ENCODE data around the gene ALK.

ALK gene

DNA sequence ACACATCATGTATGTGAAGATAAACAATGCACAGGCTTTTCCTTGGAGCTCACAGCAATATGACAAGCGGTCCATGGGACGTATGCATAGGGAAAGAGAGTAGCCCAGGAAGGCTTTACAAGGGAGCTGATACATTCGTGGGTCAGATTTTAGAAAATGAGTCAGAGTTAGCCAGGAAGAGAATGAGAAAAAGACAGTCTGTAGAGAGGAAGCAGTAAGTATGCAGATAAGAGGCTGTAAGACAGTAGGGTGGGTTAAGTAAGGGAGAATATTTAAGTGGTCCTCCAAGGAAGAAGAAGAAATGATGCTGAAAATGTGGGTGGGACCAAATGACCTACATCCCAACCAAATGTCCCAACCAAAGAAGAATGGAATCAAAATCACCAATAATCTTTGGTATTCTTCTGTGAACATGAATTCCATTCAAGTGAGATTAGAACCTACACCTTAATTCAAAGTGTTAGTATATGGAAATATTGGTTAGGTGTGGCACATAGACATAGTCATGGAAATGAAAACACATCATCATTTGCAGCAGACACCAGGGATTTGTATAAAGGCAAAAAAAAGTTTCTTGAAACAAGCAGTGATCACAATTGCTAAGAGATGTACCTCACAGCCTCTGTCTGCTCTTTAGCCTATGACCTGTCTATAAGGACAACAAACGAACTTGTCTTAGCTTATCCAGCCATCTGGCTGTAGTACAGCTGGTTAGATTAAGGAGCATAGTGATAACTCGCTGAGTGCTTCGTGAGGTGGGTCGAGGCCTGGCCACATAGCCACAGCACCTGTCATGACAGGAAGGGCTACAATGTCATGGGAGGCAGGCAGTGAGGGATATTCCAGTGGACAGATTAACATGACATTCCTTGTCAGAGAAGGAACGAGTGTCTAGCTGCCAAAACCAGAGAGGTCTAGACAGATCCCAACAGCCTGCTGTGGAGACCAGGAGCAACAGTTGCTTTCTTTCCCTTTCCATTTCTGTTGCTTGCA lies 133.6 kb downstream of the ALK start:
- DNase-seq (ENCODE audit: low spot score) = no peak

DNA sequence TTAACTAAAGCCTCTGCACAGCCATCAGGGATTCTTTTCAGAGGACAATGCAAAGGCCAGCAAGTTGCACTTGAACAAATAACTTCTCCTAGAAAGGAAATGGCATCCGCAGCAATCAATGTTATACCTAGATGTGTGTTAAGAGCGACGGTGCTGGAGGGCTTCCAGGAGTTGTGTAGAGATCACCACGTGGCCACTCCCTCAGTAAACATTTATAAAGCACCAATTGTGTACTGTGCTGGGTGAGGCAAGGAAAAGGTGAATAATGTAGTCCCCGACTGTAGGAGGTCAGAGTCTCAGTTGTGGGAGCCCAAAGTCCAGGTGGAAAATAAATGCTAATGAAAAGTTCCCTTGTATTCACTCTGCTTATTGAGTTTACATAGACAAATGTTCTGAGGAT lies 135.0 kb downstream of the ALK start:
- no peak for DNase-seq (ENCODE audit: low spot score)

DNA sequence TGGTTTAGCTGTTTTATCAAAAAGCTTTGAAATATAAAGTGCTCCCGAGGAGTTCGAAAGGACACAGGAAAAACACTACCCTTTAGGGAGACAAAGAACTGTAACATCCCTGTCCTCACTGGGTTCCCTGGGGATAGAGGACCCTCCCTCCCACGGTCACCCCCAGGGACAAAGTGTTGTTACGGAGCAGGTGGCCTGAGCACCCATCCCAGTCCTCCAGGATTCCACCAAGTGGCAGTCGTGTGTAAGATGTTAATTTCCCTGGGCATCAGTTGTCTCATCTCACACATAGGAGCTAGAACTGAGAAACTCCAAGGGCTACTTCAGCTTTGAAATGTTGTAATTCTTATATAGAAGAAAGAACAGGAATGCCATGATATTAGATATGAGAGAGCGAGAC lies 137.7 kb downstream of the ALK start:
- no peak for DNase-seq (ENCODE audit: low spot score)

DNA sequence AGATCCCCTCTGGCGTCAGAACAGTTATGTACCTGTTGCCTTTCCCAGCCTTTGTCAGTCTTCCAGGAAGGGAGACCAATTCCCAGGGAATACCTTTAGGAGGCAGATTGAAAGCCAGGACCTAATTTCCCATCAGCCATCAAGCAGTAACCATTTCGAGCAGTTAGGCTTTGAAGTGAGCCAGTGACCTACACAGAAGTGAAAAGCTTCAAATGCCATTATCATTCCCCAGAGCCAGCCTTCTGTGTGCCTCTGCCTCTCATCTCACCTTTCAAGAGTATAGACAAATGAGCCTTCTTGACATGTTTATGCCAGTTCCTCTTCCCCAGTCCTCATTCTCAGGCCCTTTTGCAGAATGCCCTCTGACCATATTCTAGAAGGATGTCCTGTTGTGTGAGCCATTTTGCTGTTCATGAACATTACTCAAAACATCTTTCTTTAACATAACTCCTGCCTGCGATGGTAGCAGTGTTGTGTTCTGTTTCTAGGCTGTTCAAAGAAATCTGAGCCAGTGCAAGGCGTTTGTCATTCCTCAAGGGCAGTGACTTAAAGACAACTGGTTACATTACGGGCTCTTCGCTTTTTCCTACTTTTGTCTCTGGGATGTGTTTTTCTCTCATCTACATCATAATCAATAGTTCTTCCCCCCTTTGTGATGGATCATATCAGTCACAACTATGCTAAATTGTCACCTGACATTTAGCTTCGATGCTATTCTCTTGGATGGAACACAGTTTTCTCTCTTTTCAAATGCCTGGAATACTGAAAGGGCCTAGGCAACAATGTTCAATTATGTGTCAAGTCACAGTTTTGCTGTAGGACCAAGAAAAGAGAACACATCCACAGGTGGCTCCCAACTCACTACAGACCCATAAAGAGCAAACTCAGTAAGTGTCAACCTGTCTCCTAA lies 138.6 kb downstream of the ALK start:
- DNase-seq (ENCODE audit: low spot score) = no peak

DNA sequence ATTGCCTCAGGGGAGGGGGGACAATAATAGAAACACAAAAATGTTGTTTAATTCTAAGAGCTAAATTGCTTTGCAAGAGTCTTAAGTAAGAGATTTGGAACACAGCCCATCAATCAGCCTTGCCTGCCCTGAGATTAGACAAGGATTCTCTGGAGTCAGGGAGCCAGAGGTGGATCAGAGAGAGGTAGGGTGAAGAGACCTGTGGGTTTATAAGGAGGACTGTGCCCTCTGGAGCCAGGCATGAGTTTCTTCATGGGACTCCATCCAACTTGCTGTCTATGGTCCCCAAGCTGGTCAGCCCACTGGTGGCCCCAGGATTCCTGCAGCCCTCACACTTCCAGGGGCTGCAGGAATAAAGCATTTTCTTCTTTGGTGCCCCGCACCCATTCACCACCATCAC lies 139.3 kb downstream of the ALK start:
- no peak for DNase-seq (ENCODE audit: low spot score)

DNA sequence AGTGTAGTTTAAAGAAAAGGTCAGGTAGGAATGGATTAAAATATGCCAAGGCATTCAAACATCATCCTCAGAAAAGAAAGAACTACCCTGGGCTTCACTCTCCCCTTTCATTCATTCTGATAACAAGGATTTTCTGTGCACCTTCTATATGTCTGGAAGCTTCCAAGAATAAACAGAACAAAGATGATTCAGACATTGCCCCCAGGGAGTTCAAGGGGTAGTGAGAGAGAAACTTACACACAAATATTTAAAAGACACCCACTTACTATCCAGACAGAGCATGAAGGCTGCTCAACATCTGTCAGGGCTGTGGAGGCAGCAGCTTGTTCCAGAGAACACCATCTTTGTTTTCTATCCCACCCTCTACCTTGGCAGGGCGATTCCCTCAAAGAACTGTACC lies 140.5 kb downstream of the ALK start:
- no peak for DNase-seq (ENCODE audit: low spot score)

DNA sequence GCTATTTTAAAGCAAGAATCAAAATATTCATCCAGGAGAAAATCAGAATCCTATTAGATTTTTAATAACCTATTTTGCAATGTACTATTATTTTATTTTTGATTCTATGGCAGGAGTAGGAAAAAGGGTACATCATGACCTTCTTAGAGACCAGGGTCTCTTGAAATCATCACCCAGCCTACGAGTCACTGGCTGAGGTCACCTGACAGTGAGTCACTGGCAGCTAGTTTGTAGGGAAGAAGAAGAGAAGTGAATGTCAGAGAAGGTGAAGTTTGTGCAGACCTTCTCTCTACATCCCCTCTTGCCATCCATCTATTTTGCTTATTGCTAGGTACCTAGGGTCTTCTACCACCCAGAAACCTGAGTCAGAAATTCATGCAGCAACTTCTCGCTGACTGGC lies 144.2 kb downstream of the ALK start:
- no peak for DNase-seq (ENCODE audit: low spot score)

DNA sequence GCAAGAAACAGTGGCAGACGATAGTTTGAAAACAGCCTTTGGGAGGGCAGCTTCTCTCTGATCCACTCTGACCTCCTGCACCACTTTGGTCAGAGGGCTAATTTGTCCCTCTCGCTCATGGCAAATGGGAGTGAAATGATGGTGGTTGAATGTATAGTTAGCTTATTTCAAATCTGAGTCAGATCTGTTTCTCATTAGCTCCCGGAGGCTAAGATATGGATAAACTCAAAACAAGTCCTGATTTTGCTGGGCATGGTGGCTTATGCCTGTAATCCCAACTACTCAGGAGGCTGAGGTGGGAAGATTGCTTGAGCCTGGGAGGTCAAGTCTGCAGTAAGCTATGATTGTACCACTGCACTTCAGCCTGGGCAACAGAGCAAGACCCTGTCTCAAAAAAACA lies 145.0 kb downstream of the ALK start:
- no peak for DNase-seq (ENCODE audit: low spot score)

DNA sequence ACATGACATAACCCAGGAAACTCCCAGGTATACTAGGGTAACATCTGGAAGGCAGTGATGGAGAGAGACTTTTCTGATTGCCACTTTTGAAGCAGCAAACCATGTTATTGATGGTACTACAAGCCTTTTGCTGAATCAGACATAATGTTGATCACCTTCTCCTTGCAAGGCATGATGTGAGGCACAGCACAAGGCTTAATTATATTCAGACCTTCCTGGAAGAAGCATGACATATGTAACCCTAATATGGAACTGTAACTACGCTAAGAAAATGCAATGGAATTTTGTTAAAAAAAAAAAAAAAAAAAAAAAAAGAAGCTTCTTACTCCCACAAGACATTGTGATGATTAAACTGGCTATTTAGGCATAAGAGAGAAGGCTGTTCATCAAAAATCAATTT lies 145.4 kb downstream of the ALK start:
- no peak for DNase-seq (ENCODE audit: low spot score)

DNA sequence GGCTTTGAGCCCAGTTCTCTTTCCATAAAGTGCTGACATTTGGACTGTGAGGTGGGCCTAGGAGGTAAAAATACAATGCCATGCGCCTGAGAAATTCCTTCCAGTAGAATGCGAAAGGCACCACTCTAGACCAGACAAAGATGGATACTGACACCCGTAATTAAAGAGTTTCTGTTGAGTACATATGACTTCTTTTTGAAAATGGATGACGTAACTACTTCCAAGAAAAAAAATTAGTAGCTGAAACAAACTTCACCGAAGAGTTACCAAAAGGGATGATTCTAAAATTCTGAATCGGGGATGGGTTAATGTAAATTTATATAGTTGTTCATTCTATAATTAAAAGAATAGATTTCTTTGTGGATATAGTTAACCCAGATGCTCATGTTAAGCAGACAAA lies 146.8 kb downstream of the ALK start:
- DNase-seq (ENCODE audit: low spot score) = no peak

DNA sequence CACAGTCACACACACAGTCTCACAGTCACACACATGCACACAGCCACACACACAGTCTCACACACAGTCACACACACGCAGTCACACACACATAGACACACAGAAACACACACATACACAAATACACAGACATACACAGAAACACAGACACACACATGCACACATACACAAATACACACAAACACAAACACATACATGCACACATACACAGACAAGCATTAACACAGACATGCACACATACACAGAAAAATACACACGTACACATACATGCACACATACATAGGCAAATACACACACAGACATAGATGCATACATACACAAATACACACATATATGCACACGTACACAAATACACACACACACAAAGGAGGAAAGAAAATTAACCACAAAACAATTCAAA lies 150.5 kb downstream of the ALK start:
- no peak for DNase-seq (ENCODE audit: low spot score)

DNA sequence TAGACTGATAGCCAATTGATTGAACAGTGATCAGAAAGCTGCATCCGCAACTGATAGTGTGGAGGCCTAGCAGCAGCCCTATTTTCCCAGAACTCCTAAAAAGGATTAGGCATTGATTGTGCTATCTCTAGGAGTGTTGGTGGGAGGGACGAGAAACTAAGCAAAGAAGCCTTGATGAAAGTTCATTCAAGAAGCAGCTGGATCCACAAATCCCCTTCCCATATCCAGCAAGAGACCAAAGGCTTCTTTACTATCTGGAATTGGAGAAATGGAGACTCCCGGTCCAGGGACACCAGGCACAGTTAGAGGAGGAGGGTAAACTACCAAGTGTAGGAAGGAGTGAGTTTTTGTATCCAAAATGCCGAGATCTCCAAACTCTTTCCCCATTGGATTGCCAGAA lies 151.5 kb downstream of the ALK start:
- no peak for DNase-seq (ENCODE audit: low spot score)

DNA sequence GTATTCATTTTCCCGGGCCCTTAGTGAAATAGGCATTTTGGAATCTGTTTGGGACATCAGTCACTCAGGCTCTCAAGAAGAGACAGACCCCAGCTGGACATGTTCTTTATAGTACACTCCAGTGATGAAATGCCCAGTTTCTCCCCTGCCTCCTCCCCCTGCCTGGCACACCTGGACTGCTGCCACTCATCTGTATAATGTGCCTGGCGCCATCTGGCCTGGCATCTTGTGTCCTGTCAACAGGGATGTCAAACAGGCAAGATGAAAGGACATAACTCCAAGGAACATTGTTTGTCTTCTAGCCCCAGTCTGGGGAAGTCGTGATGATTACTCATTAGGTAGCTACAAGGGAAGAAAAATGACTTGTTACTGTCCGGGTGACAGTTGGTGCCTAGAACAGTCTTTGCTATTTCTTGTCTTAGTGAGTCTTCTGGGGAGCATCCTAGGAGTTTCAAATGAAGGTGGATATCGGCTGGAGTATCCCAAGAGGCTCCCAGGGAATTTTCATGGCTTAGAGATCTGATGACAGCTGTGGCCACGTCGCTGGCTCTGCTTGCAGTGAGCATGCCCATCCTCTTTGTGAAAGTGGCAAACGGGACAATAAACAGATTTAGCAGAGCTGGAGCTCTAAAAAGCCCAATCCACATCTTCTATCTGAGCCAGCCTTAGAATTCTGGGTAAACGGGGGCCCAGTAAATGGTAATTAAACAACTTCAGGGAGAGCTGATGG lies 153.6 kb downstream of the ALK start:
- no peak for DNase-seq (ENCODE audit: low spot score)

DNA sequence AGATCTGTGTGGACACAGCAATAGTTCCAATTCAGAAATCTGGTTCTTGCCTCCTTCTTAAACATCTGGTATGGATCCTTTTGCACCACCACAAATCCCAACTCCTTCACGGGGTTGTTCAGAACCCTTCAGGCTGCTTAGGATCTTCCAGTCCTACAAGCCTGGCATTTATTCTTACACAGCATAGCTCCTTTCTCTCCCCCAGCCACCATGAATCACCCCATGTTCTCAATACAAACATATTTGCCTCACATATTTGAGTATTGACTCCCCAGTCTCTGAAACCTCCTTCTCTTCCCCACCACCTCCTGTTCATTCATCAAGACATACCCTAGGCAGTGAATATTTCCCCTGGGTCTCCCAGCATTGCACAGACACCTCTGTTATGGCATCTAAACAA lies 155.2 kb downstream of the ALK start:
- no peak for DNase-seq (ENCODE audit: low spot score)

DNA sequence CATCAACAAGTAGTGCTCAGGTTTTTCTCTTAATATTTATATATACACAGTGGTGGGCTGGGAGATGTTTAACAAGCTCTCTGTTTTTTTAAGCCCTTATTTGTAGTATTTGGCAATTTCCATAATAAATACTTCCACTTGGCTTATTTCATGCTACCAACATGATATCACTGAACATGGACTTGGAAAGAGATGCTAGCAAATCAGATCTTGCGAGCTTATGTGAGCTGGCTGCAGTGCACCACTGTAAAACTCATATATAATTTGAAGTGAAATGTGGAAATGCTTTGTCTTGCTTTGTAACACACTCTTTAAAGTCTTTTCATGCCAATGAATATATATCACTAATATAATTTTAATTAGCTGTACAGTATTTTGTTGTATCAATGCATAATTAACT lies 155.7 kb downstream of the ALK start:
- DNase-seq (ENCODE audit: low spot score) = no peak

DNA sequence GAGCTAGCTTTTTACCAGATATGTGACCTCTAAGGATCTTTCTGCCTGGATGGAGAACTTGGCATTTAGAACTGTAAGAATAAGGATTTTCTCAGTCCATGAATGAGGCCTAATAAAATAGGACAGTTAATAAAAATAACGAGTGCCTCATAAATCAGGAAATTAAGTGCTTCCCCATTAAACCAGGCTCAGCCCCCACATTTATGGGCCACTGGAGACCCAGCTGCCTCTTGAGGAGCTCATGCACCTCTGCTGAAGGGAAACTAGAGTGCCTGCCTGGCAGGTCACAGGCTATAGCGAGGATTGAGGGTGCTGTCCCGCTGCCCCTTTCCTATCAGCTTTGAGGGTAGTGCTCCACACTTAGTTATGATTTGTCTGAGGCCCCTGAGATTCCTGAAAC lies 158.0 kb downstream of the ALK start:
- DNase-seq (ENCODE audit: low spot score) = no peak

DNA sequence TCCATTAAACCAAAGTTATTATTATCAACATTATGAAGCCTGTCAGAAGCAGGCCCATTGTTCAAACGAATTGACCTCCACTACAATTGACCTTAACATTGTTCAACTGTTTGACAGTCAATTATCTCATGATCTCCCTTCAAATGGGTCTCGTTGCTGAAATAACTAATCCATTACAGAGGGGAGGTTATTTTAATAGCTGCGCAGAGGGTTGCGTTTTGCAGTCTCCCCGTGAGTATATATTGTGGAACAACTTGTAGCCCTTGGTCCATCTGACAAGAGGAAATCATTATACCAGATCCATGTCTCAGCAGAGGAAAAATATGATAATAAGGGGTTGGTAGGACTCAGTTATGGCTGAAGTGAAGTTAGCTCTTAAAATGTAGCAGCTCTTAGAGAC lies 159.1 kb downstream of the ALK start:
- DNase-seq (ENCODE audit: low spot score) = no peak

DNA sequence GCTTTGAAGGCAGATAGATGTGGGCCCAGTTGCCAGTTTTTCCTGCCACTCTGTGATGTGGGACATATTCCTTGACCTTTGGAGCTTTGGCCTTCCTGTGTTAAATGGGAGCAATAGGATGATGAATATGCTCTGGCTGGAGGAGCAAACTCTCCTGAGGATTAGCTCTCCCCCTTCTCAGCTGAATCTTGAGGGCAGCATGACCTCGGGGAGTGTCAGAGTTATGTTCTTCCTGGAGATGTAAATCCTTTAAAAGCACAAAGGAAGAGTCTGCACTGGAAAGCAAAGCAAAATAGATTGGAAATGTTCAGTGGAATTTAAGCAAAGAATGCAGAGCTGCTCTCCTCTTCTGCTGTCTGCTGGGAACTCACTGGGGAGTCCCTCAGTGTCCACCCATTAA lies 160.1 kb downstream of the ALK start:
- DNase-seq (ENCODE audit: low spot score) = no peak

DNA sequence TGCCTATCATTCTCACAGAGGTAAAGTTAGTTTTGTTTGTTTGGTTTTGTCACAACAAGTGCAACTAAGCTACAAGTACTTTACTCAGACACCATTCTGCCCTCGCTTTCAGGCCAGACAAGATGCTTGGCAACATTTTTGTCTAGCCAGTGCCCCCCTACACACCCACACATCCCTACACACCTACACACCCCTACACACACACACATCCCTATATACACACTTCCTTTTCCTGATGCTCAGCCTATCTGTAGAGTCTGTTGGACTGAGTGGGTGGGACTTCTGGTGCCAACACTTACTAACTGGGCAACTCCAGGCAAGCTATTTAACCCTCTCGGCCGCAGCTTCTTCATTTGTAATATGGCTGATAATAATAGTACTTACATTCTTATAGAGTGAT lies 161.4 kb downstream of the ALK start:
- DNase-seq (ENCODE audit: low spot score) = no peak

DNA sequence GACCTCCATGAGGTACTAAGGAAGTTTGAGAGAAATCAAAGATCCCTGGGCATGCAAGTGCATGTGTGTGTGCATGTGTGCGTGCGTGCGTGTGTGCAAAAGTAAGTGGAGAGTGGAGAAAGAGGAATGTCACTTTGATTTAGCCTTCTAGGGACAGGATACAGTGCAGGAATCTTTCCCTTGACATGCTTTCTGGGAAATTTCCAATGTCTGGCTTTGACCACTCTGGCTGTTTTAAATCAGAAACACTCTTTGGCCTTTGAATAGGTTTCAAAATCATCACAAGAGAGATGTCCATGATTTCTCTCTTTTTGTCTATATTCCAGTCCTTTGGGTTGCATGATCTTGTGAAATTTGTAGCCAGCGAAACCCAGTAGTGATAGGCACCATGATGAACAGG lies 162.0 kb downstream of the ALK start:
- no peak for DNase-seq (ENCODE audit: low spot score)

DNA sequence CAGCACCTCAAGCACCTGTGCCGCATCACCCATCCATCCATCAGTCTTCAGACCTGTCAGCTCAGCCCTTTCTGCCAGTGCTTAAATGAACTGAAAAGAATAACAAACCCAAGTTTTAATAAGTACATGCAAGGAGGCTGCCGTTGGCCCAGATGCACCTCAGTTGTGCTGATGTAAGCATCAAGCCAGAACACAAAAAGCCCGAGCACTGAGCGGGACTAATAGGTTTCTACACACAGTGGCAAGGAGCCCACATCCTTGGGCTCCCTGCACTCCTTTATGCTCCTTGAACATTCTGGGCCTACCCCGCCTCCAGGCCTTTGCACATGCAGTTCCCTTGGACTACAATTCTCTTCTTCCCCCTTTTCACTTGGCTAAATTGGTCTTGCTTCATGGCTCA lies 165.6 kb downstream of the ALK start:
- DNase-seq (ENCODE audit: low spot score) = no peak

DNA sequence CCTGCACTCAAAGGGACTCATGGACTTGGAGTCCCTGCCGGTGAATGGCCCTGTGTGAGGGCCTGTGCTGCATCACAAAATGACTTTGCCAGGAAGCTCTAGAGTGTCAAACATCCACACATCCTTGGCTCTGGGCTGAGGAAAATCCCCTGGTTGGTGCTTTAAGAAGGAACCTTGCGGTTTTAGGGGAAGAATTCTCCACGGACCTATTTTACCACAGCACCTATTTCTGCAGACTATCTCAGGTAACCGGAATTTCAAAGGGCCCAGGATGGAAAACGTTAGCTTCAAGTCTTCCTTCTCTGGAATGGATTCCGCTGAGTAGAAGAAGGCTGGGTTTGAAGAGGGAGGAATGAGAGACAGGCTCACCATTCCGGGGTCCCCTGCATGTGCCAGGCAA lies 166.2 kb downstream of the ALK start:
- no peak for DNase-seq (ENCODE audit: low spot score)

Data from ecto neural progenitor cell (in vitro differentiated cells).